GM12878 (cell line): ENCODE measurements around the gene MS4A14. TPM values are rescaled to one million over a fixed set of nuclear protein-coding genes. Genes with fewer than 3 reads are reported as not detected.

Source experiments
- ATAC-seq: fragments of 200-7000 bp; cut with Tn5 transposase; 3 replicates; pipeline ENCODE4 v1.9.1; 2020; ENCODE audit warnings: mild to moderate bottlenecking, moderate library complexity
- BruUV-seq: library from RNA; stranded (reverse); fragments of 400-500 nt; replicated peaks from 2 replicates; lab custom pipeline; 2021; lab: Mats Ljungman, UMichigan
- CTCF ChIA-PET: fragments of 300-600 bp; sonication (Branson Sonifier 250); formaldehyde crosslinking; extraction: SDS; loops from one replicate; lab custom pipeline; 2021; ENCODE audit warnings: inconsistent platforms; lab: Yijun Ruan, JAX
- POLR2A ChIA-PET: fragments of 350-600 bp; formaldehyde crosslinking; extraction: SDS; loops from one replicate; lab custom pipeline; 2021; ENCODE audit warnings: inconsistent platforms; lab: Charles Lee
- RAD21 ChIA-PET: fragments of 300-600 bp; sonication (Branson Sonifier 250); formaldehyde crosslinking; loops from one replicate; lab custom pipeline; 2023; ENCODE audit warnings: antibody characterized with exemption; ENCODE audit not compliant: unreplicated experiment; lab: Charles Lee
- SMC1A ChIA-PET: fragments of 300-600 bp; sonication (Branson Sonifier 250); formaldehyde crosslinking; loops from one replicate; lab custom pipeline; 2023; ENCODE audit not compliant: unreplicated experiment, uncharacterized antibody; lab: Charles Lee
- DNase-seq: peaks from one replicate; pipeline ENCODE4 v3.0.0-alpha.2; 2011; ENCODE audit warnings: low read depth, low spot score
- FAIRE-seq: peaks from 3 replicates; lab custom pipeline; 2011; peaks lifted over from hg19 to GRCh38; lab: Jason Lieb, UNC
- H2AFZ ChIP-seq: 2 replicates; pipeline ENCODE4 v1.6.0; 2011; ENCODE audit warnings: low read depth, low read length, control low read depth; ENCODE audit not compliant: control insufficient read depth
- H3K27ac ChIP-seq: 2 replicates; pipeline ENCODE4 v1.5.1; 2011; ENCODE audit warnings: control low read depth; ENCODE audit not compliant: control insufficient read depth, insufficient read depth
- H3K27me3 ChIP-seq, 2 experiments: replicated peaks in 1 of 2; 2 replicates each; pipeline versions ENCODE4 v1.6.0 to v1.6.1; 2011; ENCODE audit warnings: low read length in 1 of 2; ENCODE audit not compliant: control insufficient read depth in 2 of 2, insufficient read depth in 2 of 2
- H3K36me3 ChIP-seq, 2 experiments: 2 replicates each; pipeline ENCODE4 v1.5.1; 2011; ENCODE audit warnings: low read length in 1 of 2; ENCODE audit not compliant: control insufficient read depth in 2 of 2, insufficient read depth in 2 of 2
- H3K4me1 ChIP-seq: 2 replicates; pipeline ENCODE4 v1.6.1; 2011; ENCODE audit warnings: mild to moderate bottlenecking, low read length, moderate library complexity, mixed read lengths; ENCODE audit not compliant: control insufficient read depth, insufficient read depth
- H3K4me2 ChIP-seq: 2 replicates; pipeline ENCODE4 v1.6.0; 2011; ENCODE audit warnings: control low read depth; ENCODE audit not compliant: control insufficient read depth, insufficient read depth
- H3K4me3 ChIP-seq: fragments of 200-600 bp; sonication (generic); 2 replicates; pipeline ENCODE4 v1.5.1; 2016
- H3K79me2 ChIP-seq: 2 replicates; pipeline ENCODE4 v1.6.0; 2011; ENCODE audit warnings: low read length; ENCODE audit not compliant: control insufficient read depth, insufficient read depth
- H3K9ac ChIP-seq: 2 replicates; pipeline ENCODE4 v1.8.0; 2011; ENCODE audit warnings: low read length, control low read depth, mixed read lengths; ENCODE audit not compliant: control insufficient read depth, insufficient read depth
- H3K9me3 ChIP-seq: replicated peaks from 3 replicates; pipeline ENCODE4 v1.5.1; 2011; ENCODE audit warnings: mild to moderate bottlenecking, low read length; ENCODE audit not compliant: control insufficient read depth, insufficient read depth
- H4K20me1 ChIP-seq: 2 replicates; pipeline ENCODE4 v1.6.0; 2011; ENCODE audit not compliant: control insufficient read depth, insufficient read depth
- ATF7 ChIP-seq: fragments of 450-650 bp; IDR thresholded peaks from 2 replicates; pipeline ENCODE4 v1.6.1; 2016; ENCODE audit warnings: low read depth, mild to moderate bottlenecking
- CBX5 ChIP-seq: sonication (generic); IDR thresholded peaks from 2 replicates; pipeline ENCODE4 v1.6.1; 2016; ENCODE audit warnings: low read depth, moderate library complexity, mild to moderate bottlenecking, inconsistent platforms
- CEBPB ChIP-seq, 2 experiments: fragments of 150-350 bp in 1 of 2; IDR thresholded peaks; 2 replicates each; pipeline ENCODE4 v1.6.1; 2012 to 2014; ENCODE audit warnings: low read depth in 2 of 2, low read length in 2 of 2, borderline replicate concordance in 1 of 2, inconsistent platforms in 1 of 2
- EED ChIP-seq: sonication (generic); IDR thresholded peaks from 2 replicates; pipeline ENCODE4 v1.6.1; 2016; ENCODE audit warnings: antibody characterized with exemption, low read depth
- EP300 ChIP-seq, 2 experiments: fragments of 150-350 bp in 1 of 2; IDR thresholded peaks; 2 replicates each; pipeline ENCODE4 v1.6.1; 2011 to 2012; ENCODE audit warnings: low read depth in 2 of 2, low read length in 2 of 2, borderline replicate concordance in 1 of 2, improper control_type of control experiment in 1 of 2, inconsistent platforms in 1 of 2; ENCODE audit not compliant: control insufficient read depth in 1 of 2
- IKZF1 ChIP-seq: fragments of 450-650 bp; conservative IDR thresholded peaks from 2 replicates; pipeline ENCODE4 v1.6.1; 2017; ENCODE audit warnings: antibody characterized with exemption, mild to moderate bottlenecking
- NR2C1 ChIP-seq: fragments of 450-650 bp; IDR thresholded peaks from 2 replicates; pipeline ENCODE4 v1.6.1; 2017; ENCODE audit warnings: antibody characterized with exemption, mild to moderate bottlenecking, moderate library complexity
- RELA ChIP-seq: fragments of 450-650 bp; IDR thresholded peaks from 2 replicates; pipeline ENCODE4 v1.8.0; 2014; ENCODE audit warnings: borderline replicate concordance; ENCODE audit not compliant: partially characterized antibody
- RUNX3 ChIP-seq: IDR thresholded peaks from 2 replicates; pipeline ENCODE4 v1.6.1; 2012; ENCODE audit warnings: low read length, inconsistent platforms
- SIN3A ChIP-seq: IDR thresholded peaks from 2 replicates; pipeline ENCODE4 v1.6.1; 2012; ENCODE audit warnings: low read depth, low read length, improper control_type of control experiment
- SMARCA5 ChIP-seq: fragments of 450-650 bp; IDR thresholded peaks from 2 replicates; pipeline ENCODE4 v1.6.1; 2017; ENCODE audit warnings: mild to moderate bottlenecking
- SRF ChIP-seq, 2 experiments: IDR thresholded peaks; 2 replicates each; pipeline ENCODE4 v1.6.1; 2011; ENCODE audit warnings: low read depth in 2 of 2, low read length in 2 of 2, mild to moderate bottlenecking in 1 of 2, moderate library complexity in 1 of 2
- TBL1XR1 ChIP-seq: IDR thresholded peaks from 2 replicates; pipeline ENCODE4 v1.6.1; 2012; ENCODE audit warnings: low read depth, low read length, improper control_type of control experiment
- ZSCAN29 ChIP-seq: fragments of 450-650 bp; IDR thresholded peaks from 2 replicates; pipeline ENCODE4 v1.6.1; 2017; ENCODE audit warnings: mild to moderate bottlenecking, moderate library complexity
- WGBS: methylation state at CpG from one replicate; pipeline ENCODE4 v1.1.6; 2016; ENCODE audit warnings: low lambda C conversion rate; ENCODE audit not compliant: insufficient replicate concordance, insufficient coverage; ENCODE audit errors: missing lambda C conversion rate; 5-methylcytosine and 5-hydroxymethylcytosine counted together
- in situ Hi-C: fragments of 300-500 bp; cut with MboI; formaldehyde crosslinking; loops from 9 replicates; pipeline ENCODE4 v1.14.3; 2018; ENCODE audit warnings: mixed read lengths
- intact Hi-C: fragments of 100-400 bp; cut with micrococcal nuclease; formaldehyde crosslinking; loops from one replicate; pipeline ENCODE4 v1.14.2; 2022; ENCODE audit not compliant: unreplicated experiment
- polyA plus RNA-seq, 11 experiments: library from polyadenylated mRNA; depleted of rRNA in 4 of 11; unstranded in 6 of 11; stranded (reverse) in 5 of 11; fragments of >200 nt; fragmentation: Nextera tagmentation in 4 of 11; fragmentation: Illumina TruSeq in 1 of 11; extraction: Ambion mirVana in 4 of 11; extraction: Trizol in 1 of 11; gene quantifications; 1 replicate in 1 of 11; 2 replicates in 10 of 11; pipeline versions ENCODE4 v1.2.1 to v1.2.3, GENCODE V29; 2011 to 2016; ENCODE audit warnings: inconsistent platforms in 2 of 11, missing spikeins in 2 of 11, low read depth in 1 of 11
- total RNA-seq, 4 experiments: library from RNA; depleted of rRNA in 3 of 4; stranded (reverse); fragments of >200 nt in 3 of 4; fragmentation: Illumina TruSeq in 1 of 4; extraction: Trizol in 1 of 4; gene quantifications; 2 replicates each; pipeline versions ENCODE4 v1.2.1 to v1.2.3, GENCODE V29; 2013 to 2021
- TF ChIP-seq, protein P1 (sequence below): fragments of 450-650 bp; IDR thresholded peaks from 2 replicates; pipeline ENCODE4 v1.6.1; 2014; ENCODE audit warnings: mild to moderate bottlenecking
- TF ChIP-seq, protein P2 (sequence below): IDR thresholded peaks from 2 replicates; pipeline ENCODE4 v1.6.1; 2012; ENCODE audit warnings: low read depth, low read length, improper control_type of control experiment

The MS4A14 gene
- total and polyA plus RNA-seq, 10 of the 15 experiments (the other 5 are each of a cell fraction or from before 2014, with no cell fraction given): 0.13 to 1.0 (median 0.63) TPM; not detected in 1

DNA sequence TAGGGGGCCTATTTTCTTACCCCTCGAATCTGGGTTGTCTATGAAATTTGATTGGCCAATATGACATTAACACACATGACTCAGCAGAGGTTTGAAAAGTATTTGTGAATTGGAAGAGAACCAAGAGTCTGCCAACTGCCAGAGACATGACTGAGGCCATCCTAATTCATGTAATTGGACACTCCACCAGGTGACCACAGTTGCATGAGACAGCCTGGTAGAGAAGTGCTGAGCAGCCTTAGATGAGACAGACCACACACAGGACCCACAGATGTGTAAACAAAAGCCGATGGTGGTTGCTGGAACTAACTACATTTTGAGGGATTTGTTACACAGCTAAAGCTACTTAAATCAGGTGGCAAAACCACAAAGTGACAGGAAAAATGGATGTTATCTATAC is 32.3 kb downstream of the MS4A14 start:
- no peak overlapping the region for H3K4me3 ChIP-seq
- no peak overlapping the region for H3K9ac ChIP-seq
- 50% methylated on average over 2 of the region's 2 CpGs for WGBS
- BruUV-seq: no TSS peak
- no peaks in the 10 kb centered on the region for H3K79me2 ChIP-seq
- H4K20me1 ChIP-seq: no peaks in the 10 kb centered on the region
- DNase-seq: no peak
- H2AFZ ChIP-seq: no peak overlapping the region
- H3K27ac ChIP-seq: no peak overlapping the region
- in situ Hi-C loops (no loop called here), intact Hi-C loops (no loop called here)
- no peak for FAIRE-seq
- ChIA-PET CTCF (no interaction called here), RAD21 (no interaction called here), POLR2A (no interaction called here), SMC1A (no interaction called here)
- no peak overlapping the region for H3K4me2 ChIP-seq
- TF ChIP-seq EP300 (IDR thresholded peaks at IDR 0.05; ENCODE audit: borderline replicate concordance in 1 of 2, control insufficient read depth in 1 of 2, low read depth in 2 of 2, low read length in 2 of 2) (no peak), EED (no peak), SMARCA5 (no peak), NR2C1 (no peak), TBL1XR1 (no peak), ZSCAN29 (no peak), CBX5 (no peak), SRF (IDR thresholded peaks at IDR 0.05; ENCODE audit: low read depth in 2 of 2, low read length in 2 of 2) (no peak), RUNX3 (no peak)
- no peaks in the 10 kb centered on the region for H3K9me3 ChIP-seq
- H3K36me3 ChIP-seq: no peaks in the 10 kb centered on the region
- H3K27me3 ChIP-seq: no peaks in the 10 kb centered on the region
- no peak for ATAC-seq
- H3K4me1 ChIP-seq: no peaks in the 10 kb centered on the region

DNA sequence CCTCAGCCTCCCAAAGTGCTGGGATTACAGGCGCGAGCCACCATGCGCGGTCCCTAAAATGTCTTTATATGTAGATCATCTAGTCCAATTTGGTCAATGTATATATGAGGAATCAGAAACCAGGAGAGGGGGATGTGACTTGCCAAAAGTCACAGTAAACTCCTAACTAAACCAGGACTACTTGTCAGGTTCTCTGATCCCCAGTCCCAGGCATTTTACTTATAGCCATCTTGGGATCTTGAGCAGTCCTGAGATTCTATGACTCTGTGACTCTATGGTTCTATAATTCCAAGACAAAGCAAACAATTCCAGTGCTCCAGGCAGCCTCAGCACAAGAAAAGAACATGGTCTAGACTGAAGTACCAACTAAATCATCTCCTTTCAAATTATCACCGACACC is 33.0 kb downstream of the MS4A14 start, which contains the start of gene MS4A5:
Gene MS4A5 (plus strand): TSS at position 301 of the 400 bp plus-strand sequence. CDS start 103 bp downstream, outside the sequence.
- H3K4me1 ChIP-seq: no peaks in the 10 kb centered on the region
- intact Hi-C loops (no loop called here), in situ Hi-C loops (no loop called here)
- H3K4me3 ChIP-seq: no peak within 1 kb of the TSS
- TF ChIP-seq SRF (IDR thresholded peaks at IDR 0.05; ENCODE audit: low read depth in 2 of 2, low read length in 2 of 2) (no peak), SIN3A (no peak), ATF7 (no peak), RELA (no peak), CEBPB (IDR thresholded peaks at IDR 0.05; ENCODE audit: borderline replicate concordance in 1 of 2, low read depth in 2 of 2, low read length in 2 of 2) (no peak), IKZF1 (no peak)
- TF ChIP-seq, protein P1, sequence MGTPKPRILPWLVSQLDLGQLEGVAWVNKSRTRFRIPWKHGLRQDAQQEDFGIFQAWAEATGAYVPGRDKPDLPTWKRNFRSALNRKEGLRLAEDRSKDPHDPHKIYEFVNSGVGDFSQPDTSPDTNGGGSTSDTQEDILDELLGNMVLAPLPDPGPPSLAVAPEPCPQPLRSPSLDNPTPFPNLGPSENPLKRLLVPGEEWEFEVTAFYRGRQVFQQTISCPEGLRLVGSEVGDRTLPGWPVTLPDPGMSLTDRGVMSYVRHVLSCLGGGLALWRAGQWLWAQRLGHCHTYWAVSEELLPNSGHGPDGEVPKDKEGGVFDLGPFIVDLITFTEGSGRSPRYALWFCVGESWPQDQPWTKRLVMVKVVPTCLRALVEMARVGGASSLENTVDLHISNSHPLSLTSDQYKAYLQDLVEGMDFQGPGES: no peak
- TF ChIP-seq, protein P2, sequence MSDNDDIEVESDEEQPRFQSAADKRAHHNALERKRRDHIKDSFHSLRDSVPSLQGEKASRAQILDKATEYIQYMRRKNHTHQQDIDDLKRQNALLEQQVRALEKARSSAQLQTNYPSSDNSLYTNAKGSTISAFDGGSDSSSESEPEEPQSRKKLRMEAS: no peak
- 95% methylated on average over 5 of the region's 5 CpGs for WGBS
- H3K9me3 ChIP-seq: no peaks in the 10 kb centered on the region
- H4K20me1 ChIP-seq: no peaks in the 10 kb centered on the region
- RAD21 ChIA-PET: no interaction called here
- POLR2A ChIA-PET: no interaction called here
- BruUV-seq: no TSS peak
- no peak within 1 kb of the TSS for H3K9ac ChIP-seq
- FAIRE-seq (no peak), DNase-seq (no peak), ATAC-seq (no peak)
- no peak within 1 kb of the TSS for H2AFZ ChIP-seq
- no peaks in the 10 kb centered on the region for H3K36me3 ChIP-seq
- H3K79me2 ChIP-seq: no peaks in the 10 kb centered on the region
- H3K4me2 ChIP-seq: no peak within 1 kb of the TSS
- no peaks in the 10 kb centered on the region for H3K27me3 ChIP-seq
- CTCF ChIA-PET: no interaction called here
- SMC1A ChIA-PET: no interaction called here
- H3K27ac ChIP-seq: no peak within 1 kb of the TSS
